Keratinocyte (primary cell): ENCODE measurements around the gene ZNF641. TPM values are rescaled to one million over a fixed set of nuclear protein-coding genes. Genes with fewer than 3 reads are reported as not detected.

Source experiments
- DNase-seq: peaks from one replicate; pipeline ENCODE4 v3.0.0-alpha.2; 2011; ENCODE audit warnings: low read depth, missing footprints, low spot score
- FAIRE-seq: peaks from 2 replicates; lab custom pipeline; 2011; peaks lifted over from hg19 to GRCh38; lab: Jason Lieb, UNC
- H2AFZ ChIP-seq: 2 replicates; pipeline ENCODE4 v1.6.0; 2012; ENCODE audit warnings: low read length, control low read depth, inconsistent platforms; ENCODE audit not compliant: control insufficient read depth
- H3K27ac ChIP-seq: 2 replicates; pipeline ENCODE4 v1.5.1; 2011; ENCODE audit warnings: low read length; ENCODE audit not compliant: control insufficient read depth, insufficient read depth
- H3K27me3 ChIP-seq: 3 replicates; pipeline ENCODE4 v1.6.0; 2011; ENCODE audit warnings: low read length; ENCODE audit not compliant: control insufficient read depth, insufficient read depth; ENCODE audit errors: extremely low read depth
- H3K36me3 ChIP-seq, 2 experiments: 2 replicates in 1 of 2; 3 replicates in 1 of 2; pipeline ENCODE4 v1.5.1; 2011; ENCODE audit warnings: low read length in 2 of 2, mild to moderate bottlenecking in 1 of 2; ENCODE audit not compliant: control insufficient read depth in 2 of 2, insufficient read depth in 2 of 2; ENCODE audit errors: extremely low read depth in 1 of 2
- H3K4me1 ChIP-seq: 3 replicates; pipeline ENCODE4 v1.5.1; 2011; ENCODE audit warnings: low read length; ENCODE audit not compliant: control insufficient read depth, insufficient read depth; ENCODE audit errors: extremely low read depth
- H3K4me2 ChIP-seq: 3 replicates; pipeline ENCODE4 v1.6.0; 2011; ENCODE audit warnings: low read depth, low read length; ENCODE audit not compliant: control insufficient read depth, insufficient read depth; ENCODE audit errors: extremely low read depth
- H3K4me3 ChIP-seq, 3 experiments: fragments of 200-600 bp in 1 of 3; sonication (generic) in 1 of 3; 2 replicates in 2 of 3; 3 replicates in 1 of 3; pipeline ENCODE4 v1.5.1; 2011 to 2016; ENCODE audit warnings: low read length in 3 of 3, mild to moderate bottlenecking in 3 of 3, control low read depth in 2 of 3, inconsistent platforms in 1 of 3, low read depth in 1 of 3, mixed read lengths in 1 of 3, mixed run types in 1 of 3, moderate library complexity in 1 of 3; ENCODE audit not compliant: control insufficient read depth in 2 of 3, insufficient read depth in 2 of 3; ENCODE audit errors: extremely low read depth in 1 of 3
- H3K79me2 ChIP-seq: 2 replicates; pipeline ENCODE4 v1.6.0; 2012; ENCODE audit warnings: low read length; ENCODE audit not compliant: control insufficient read depth, insufficient read depth
- H3K9ac ChIP-seq: 3 replicates; pipeline ENCODE4 v1.6.0; 2011; ENCODE audit warnings: low read length; ENCODE audit not compliant: control insufficient read depth, insufficient read depth; ENCODE audit errors: extremely low read depth
- H3K9me1 ChIP-seq: 3 replicates; pipeline ENCODE4 v1.6.0; 2011; ENCODE audit warnings: low read length; ENCODE audit not compliant: control insufficient read depth, insufficient read depth; ENCODE audit errors: extremely low read depth
- H3K9me3 ChIP-seq: 2 replicates; pipeline ENCODE4 v1.5.1; 2012; ENCODE audit warnings: low read depth, low read length; ENCODE audit not compliant: control insufficient read depth
- H4K20me1 ChIP-seq: 3 replicates; pipeline ENCODE4 v1.6.0; 2011; ENCODE audit warnings: low read length; ENCODE audit not compliant: control insufficient read depth, insufficient read depth; ENCODE audit errors: extremely low read depth
- EZH2 ChIP-seq: IDR thresholded peaks from one replicate; pipeline ENCODE4 v1.6.1; 2012; ENCODE audit warnings: inconsistent platforms, mild to moderate bottlenecking, low read length, moderate library complexity
- dilution Hi-C: fragments of 300-500 bp; cut with MboI; formaldehyde crosslinking; loops from one replicate; pipeline ENCODE4 v1.7.0; 2020; ENCODE audit warnings: low sequenced_read_pairs; ENCODE audit not compliant: extremely low pct_ligation_motif_present
- polyA plus RNA-seq, 5 experiments: library from polyadenylated mRNA; depleted of rRNA in 3 of 5; stranded (reverse) in 3 of 5; stranded (forward) in 1 of 5; unstranded in 1 of 5; fragments of >200 nt; gene quantifications; 1 replicate in 1 of 5; 2 replicates in 3 of 5; 3 replicates in 1 of 5; pipeline versions ENCODE4 v1.2.1 to v1.2.3, GENCODE V29; 2011 to 2012; ENCODE audit warnings: missing spikeins in 2 of 5, low read depth in 1 of 5, low replicate concordance in 1 of 5
- TF ChIP-seq, protein P1 (sequence below), 3 experiments: IDR thresholded peaks in 1 of 3; conservative IDR thresholded peaks in 1 of 3; optimal IDR thresholded peaks in 1 of 3; 2 replicates in 2 of 3; 3 replicates in 1 of 3; pipeline versions ENCODE3 to v1.5.1; 2011; ENCODE audit warnings: low read length in 3 of 3, mild to moderate bottlenecking in 3 of 3, moderate library complexity in 2 of 3, control low read depth in 1 of 3, inconsistent platforms in 1 of 3; ENCODE audit not compliant: insufficient read depth in 2 of 3; ENCODE audit errors: extremely low read depth in 1 of 3

Gene ZNF641
- polyA plus RNA-seq, 1 donor (not counting 4 experiments of a cell fraction or from before 2014, with no cell fraction given), result 6.4 TPM

DNA sequence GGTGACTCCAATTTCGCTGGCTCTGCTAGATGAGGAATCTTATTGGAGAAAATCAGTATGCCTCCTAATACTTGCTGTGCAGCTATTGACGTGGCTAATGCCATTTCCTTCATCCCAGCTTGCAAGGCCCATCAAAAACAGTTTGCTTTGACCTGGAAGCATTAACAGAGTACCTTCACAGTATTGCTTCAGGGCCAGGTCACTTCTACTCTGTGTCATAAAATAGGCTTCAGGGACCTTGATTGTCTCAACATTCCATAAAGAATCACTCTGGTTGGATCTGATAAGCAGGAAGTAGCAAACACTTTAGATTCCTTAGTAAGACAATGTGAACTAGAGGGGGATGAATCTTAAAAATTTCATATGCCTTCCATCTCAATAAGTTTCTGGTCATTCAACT is 26.9 kb upstream of the ZNF641 start:
- dilution Hi-C loops, result no loop called here
- Histone ChIP-seq H3K9me1 (no peaks in the 10 kb centered on the region), H3K9me3 (no peaks in the 10 kb centered on the region), H3K4me3 (no peak overlapping the region), H3K27ac (no peak overlapping the region), H3K79me2 (no peaks in the 10 kb centered on the region), H3K9ac (no peak overlapping the region), H3K4me1 (no peaks in the 10 kb centered on the region), H3K4me2 (no peak overlapping the region), H3K36me3 (no peaks in the 10 kb centered on the region), H3K27me3 (peaks cover 3% of the 10 kb centered on the region), H2AFZ (no peak overlapping the region), H4K20me1 (no peaks in the 10 kb centered on the region)
- no peak for TF ChIP-seq EZH2
- TF ChIP-seq, protein P1, sequence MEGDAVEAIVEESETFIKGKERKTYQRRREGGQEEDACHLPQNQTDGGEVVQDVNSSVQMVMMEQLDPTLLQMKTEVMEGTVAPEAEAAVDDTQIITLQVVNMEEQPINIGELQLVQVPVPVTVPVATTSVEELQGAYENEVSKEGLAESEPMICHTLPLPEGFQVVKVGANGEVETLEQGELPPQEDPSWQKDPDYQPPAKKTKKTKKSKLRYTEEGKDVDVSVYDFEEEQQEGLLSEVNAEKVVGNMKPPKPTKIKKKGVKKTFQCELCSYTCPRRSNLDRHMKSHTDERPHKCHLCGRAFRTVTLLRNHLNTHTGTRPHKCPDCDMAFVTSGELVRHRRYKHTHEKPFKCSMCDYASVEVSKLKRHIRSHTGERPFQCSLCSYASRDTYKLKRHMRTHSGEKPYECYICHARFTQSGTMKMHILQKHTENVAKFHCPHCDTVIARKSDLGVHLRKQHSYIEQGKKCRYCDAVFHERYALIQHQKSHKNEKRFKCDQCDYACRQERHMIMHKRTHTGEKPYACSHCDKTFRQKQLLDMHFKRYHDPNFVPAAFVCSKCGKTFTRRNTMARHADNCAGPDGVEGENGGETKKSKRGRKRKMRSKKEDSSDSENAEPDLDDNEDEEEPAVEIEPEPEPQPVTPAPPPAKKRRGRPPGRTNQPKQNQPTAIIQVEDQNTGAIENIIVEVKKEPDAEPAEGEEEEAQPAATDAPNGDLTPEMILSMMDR (optimal IDR thresholded peaks at IDR 0.05 in 1 of 3, IDR thresholded peaks at IDR 0.05 in 1 of 3, conservative IDR thresholded peaks at IDR 0.05 in 1 of 3; ENCODE audit: extremely low read depth in 1 of 3, insufficient read depth in 2 of 3, low read length in 3 of 3), result no peak
- FAIRE-seq (no peak), DNase-seq (no peak)

DNA sequence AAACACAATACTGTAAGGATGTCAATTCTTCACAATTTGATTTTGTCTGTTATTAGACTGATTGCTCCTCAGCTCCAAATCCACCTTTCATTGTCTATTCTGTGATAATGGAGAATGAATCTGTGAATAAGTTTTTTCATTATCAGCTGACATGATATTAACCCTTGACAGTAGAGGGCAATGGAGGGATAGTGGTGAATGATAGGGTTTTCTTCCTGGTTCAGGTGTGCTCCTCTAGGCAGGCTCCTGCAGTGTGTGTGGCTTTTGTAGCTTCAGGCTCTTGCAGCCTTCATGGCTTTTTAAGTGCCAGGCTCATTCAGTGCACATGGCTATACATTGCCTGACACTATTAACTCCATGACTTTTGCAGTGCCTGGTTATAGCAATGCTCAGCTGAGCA is 23.4 kb upstream of the ZNF641 start:
- FAIRE-seq, result no peak
- TF ChIP-seq EZH2, result no peak
- TF ChIP-seq, protein P1 (optimal IDR thresholded peaks at IDR 0.05 in 1 of 3, IDR thresholded peaks at IDR 0.05 in 1 of 3, conservative IDR thresholded peaks at IDR 0.05 in 1 of 3; ENCODE audit: extremely low read depth in 1 of 3, insufficient read depth in 2 of 3, low read length in 3 of 3), result peak in 1 of 3 experiments; percentile 18
- DNase-seq, result no peak

More for the DNA sequence above, 23.4 kb upstream of the ZNF641 start:
- H3K4me2 ChIP-seq, result no peak overlapping the region
- no peaks in the 10 kb centered on the region for H3K79me2 ChIP-seq
- H3K9me3 ChIP-seq, result no peaks in the 10 kb centered on the region
- no peak overlapping the region for H2AFZ ChIP-seq
- no peaks in the 10 kb centered on the region for H3K36me3 ChIP-seq
- H3K27ac ChIP-seq, result no peak overlapping the region
- peaks cover 3% of the 10 kb centered on the region for H3K27me3 ChIP-seq
- dilution Hi-C loops, result no loop called here
- no peaks in the 10 kb centered on the region for H3K9me1 ChIP-seq
- H3K4me1 ChIP-seq, result no peaks in the 10 kb centered on the region
- no peak overlapping the region for H3K4me3 ChIP-seq
- no peak overlapping the region for H3K9ac ChIP-seq
- no peaks in the 10 kb centered on the region for H4K20me1 ChIP-seq
